WTC11 (cell line): ENCODE data around the gene IGF2BP1. TPM values are rescaled to one million over a fixed set of nuclear protein-coding genes. Genes with fewer than 3 reads are reported as not detected.

Experiments
- ATAC-seq: fragments of 200-7000 bp; cut with Tn5 transposase; 2 replicates; pipeline ENCODE4 v1.10.0; 2021; ENCODE audit warnings: mild to moderate bottlenecking, moderate library complexity
- CTCF ChIA-PET: fragments of 300-600 bp; sonication (Branson Sonifier 250); formaldehyde crosslinking; loops from one replicate; lab custom pipeline; 2021; ENCODE audit warnings: antibody characterized with exemption; lab: Charles Lee
- POLR2A ChIA-PET: fragments of 350-600 bp; sonication (Branson Sonifier 250); formaldehyde crosslinking; loops from one replicate; lab custom pipeline; 2021; ENCODE audit warnings: antibody characterized with exemption; lab: Charles Lee
- DNase-seq: peaks from one replicate; pipeline ENCODE4 v3.0.0; 2021; ENCODE audit warnings: low spot score
- H3K27ac Mint-ChIP-seq: 2 replicates; pipeline ENCODE4 v1.8.0; 2021; ENCODE audit warnings: mixed read lengths
- H3K27me3 Mint-ChIP-seq: 2 replicates; pipeline ENCODE4 v1.8.0; 2021; ENCODE audit warnings: low read depth, mild to moderate bottlenecking, moderate library complexity, mixed read lengths
- H3K36me3 Mint-ChIP-seq: 2 replicates; pipeline ENCODE4 v1.8.0; 2021; ENCODE audit warnings: mixed read lengths
- H3K4me1 Mint-ChIP-seq: 2 replicates; pipeline ENCODE4 v1.8.0; 2022; ENCODE audit warnings: mixed read lengths
- H3K4me3 Mint-ChIP-seq: 2 replicates; pipeline ENCODE4 v1.8.0; 2021; ENCODE audit warnings: mild to moderate bottlenecking, moderate library complexity, mixed read lengths
- H3K9me3 Mint-ChIP-seq: 2 replicates; pipeline ENCODE4 v1.8.0; 2021; ENCODE audit warnings: mixed read lengths
- ATF3 ChIP-seq: sonication (generic); formaldehyde crosslinking; conservative IDR thresholded peaks from 2 replicates; pipeline ENCODE4 v1.8.1; 2022; ENCODE audit warnings: mild to moderate bottlenecking, missing genetic modification reagents
- CREB1 ChIP-seq: sonication (generic); formaldehyde crosslinking; IDR thresholded peaks from 2 replicates; pipeline ENCODE4 v1.8.0; 2023; ENCODE audit warnings: mild to moderate bottlenecking, missing genetic modification reagents
- CREM ChIP-seq: sonication (generic); formaldehyde crosslinking; IDR thresholded peaks from 2 replicates; pipeline ENCODE4 v1.8.1; 2022; ENCODE audit warnings: mild to moderate bottlenecking, missing genetic modification reagents, moderate library complexity
- ELF4 ChIP-seq: sonication (generic); formaldehyde crosslinking; IDR thresholded peaks from 2 replicates; pipeline ENCODE4 v1.8.1; 2022; ENCODE audit warnings: low read depth, mild to moderate bottlenecking, moderate library complexity, missing genetic modification reagents
- FOXJ3 ChIP-seq: sonication (generic); formaldehyde crosslinking; IDR thresholded peaks from 2 replicates; pipeline ENCODE4 v1.9.0; 2021; ENCODE audit warnings: missing genetic modification reagents, mild to moderate bottlenecking, borderline replicate concordance
- FOXK1 ChIP-seq: sonication (generic); formaldehyde crosslinking; IDR thresholded peaks from 2 replicates; pipeline ENCODE4 v1.8.0; 2022; ENCODE audit warnings: mild to moderate bottlenecking, moderate library complexity, missing genetic modification reagents
- GABPB1 ChIP-seq: sonication (generic); formaldehyde crosslinking; IDR thresholded peaks from 2 replicates; pipeline ENCODE4 v1.8.1; 2023; ENCODE audit warnings: mild to moderate bottlenecking, missing genetic modification reagents
- GTF2I ChIP-seq: fragments of 250-450 bp; sonication (Bioruptor Pico); conservative IDR thresholded peaks from 2 replicates; pipeline ENCODE4 v1.4.0; 2021; ENCODE audit warnings: mild to moderate bottlenecking
- IRF2 ChIP-seq: sonication (generic); formaldehyde crosslinking; IDR thresholded peaks from 2 replicates; pipeline ENCODE4 v1.8.0; 2022; ENCODE audit warnings: low read depth, missing genetic modification reagents, borderline replicate concordance
- MXD4 ChIP-seq: fragments of 250-450 bp; sonication (Bioruptor Pico); IDR thresholded peaks from 2 replicates; pipeline ENCODE4 v1.8.0; 2021; ENCODE audit warnings: mild to moderate bottlenecking, moderate library complexity, borderline replicate concordance
- NFYB ChIP-seq: sonication (generic); formaldehyde crosslinking; conservative IDR thresholded peaks from 2 replicates; pipeline ENCODE4 v1.8.0; 2022; ENCODE audit warnings: low read depth, missing genetic modification reagents
- NR1H2 ChIP-seq: sonication (generic); formaldehyde crosslinking; IDR thresholded peaks from 2 replicates; pipeline ENCODE4 v1.9.0; 2021; ENCODE audit warnings: mild to moderate bottlenecking, moderate library complexity, missing genetic modification reagents
- OVOL2 ChIP-seq: fragments of 250-450 bp; sonication (Bioruptor Pico); IDR thresholded peaks from 2 replicates; pipeline ENCODE4 v1.9.0; 2021; ENCODE audit warnings: mild to moderate bottlenecking, borderline replicate concordance
- PREB ChIP-seq: sonication (generic); formaldehyde crosslinking; IDR thresholded peaks from 2 replicates; pipeline ENCODE4 v1.8.1; 2022; ENCODE audit warnings: mild to moderate bottlenecking, missing genetic modification reagents, moderate library complexity, borderline replicate concordance
- SOX15 ChIP-seq: fragments of 250-450 bp; sonication (Bioruptor Pico); IDR thresholded peaks from 2 replicates; pipeline ENCODE4 v1.9.0; 2021; ENCODE audit warnings: mild to moderate bottlenecking
- SP1 ChIP-seq: sonication (generic); formaldehyde crosslinking; conservative IDR thresholded peaks from 2 replicates; pipeline ENCODE4 v1.8.1; 2022; ENCODE audit warnings: missing genetic modification reagents
- TCF7 ChIP-seq: sonication (generic); formaldehyde crosslinking; IDR thresholded peaks from 2 replicates; pipeline ENCODE4 v1.8.0; 2022; ENCODE audit warnings: mild to moderate bottlenecking, low read depth, missing genetic modification reagents, moderate library complexity
- TEAD1 ChIP-seq: sonication (generic); formaldehyde crosslinking; IDR thresholded peaks from 2 replicates; pipeline ENCODE4 v1.8.0; 2022; ENCODE audit warnings: mild to moderate bottlenecking, missing genetic modification reagents
- ZNF121 ChIP-seq: sonication (generic); formaldehyde crosslinking; IDR thresholded peaks from 2 replicates; pipeline ENCODE4 v1.8.0; 2023; ENCODE audit warnings: missing genetic modification reagents
- ZNF232 ChIP-seq: sonication (generic); formaldehyde crosslinking; IDR thresholded peaks from 2 replicates; pipeline ENCODE4 v1.8.0; 2022; ENCODE audit warnings: mild to moderate bottlenecking, missing genetic modification reagents
- ZNF396 ChIP-seq: fragments of 250-450 bp; sonication (Bioruptor Pico); IDR thresholded peaks from 2 replicates; pipeline ENCODE4 v1.8.0; 2021; ENCODE audit warnings: mild to moderate bottlenecking, moderate library complexity, borderline replicate concordance
- ZNF416 ChIP-seq: fragments of 250-450 bp; sonication (Bioruptor Pico); IDR thresholded peaks from 2 replicates; pipeline ENCODE4 v1.9.0; 2021; ENCODE audit warnings: mild to moderate bottlenecking, inconsistent platforms
- ZNF512 ChIP-seq: sonication (generic); formaldehyde crosslinking; IDR thresholded peaks from 2 replicates; pipeline ENCODE4 v1.8.1; 2022; ENCODE audit warnings: missing genetic modification reagents, borderline replicate concordance
- ZNF671 ChIP-seq: fragments of 250-450 bp; sonication (Bioruptor Pico); IDR thresholded peaks from 2 replicates; pipeline ENCODE4 v1.8.0; 2021; ENCODE audit warnings: mild to moderate bottlenecking
- total RNA-seq: library from RNA; stranded (reverse); gene quantifications from 3 replicates; pipeline ENCODE4 v1.2.3, GENCODE V29; 2021
- TF ChIP-seq, protein P1 (sequence below): sonication (generic); formaldehyde crosslinking; IDR thresholded peaks from 2 replicates; pipeline ENCODE4 v1.8.0; 2022; ENCODE audit warnings: mild to moderate bottlenecking, missing genetic modification reagents
- TF ChIP-seq, protein P2 (sequence below): sonication (generic); formaldehyde crosslinking; IDR thresholded peaks from 2 replicates; pipeline ENCODE4 v1.8.0; 2022; ENCODE audit warnings: mild to moderate bottlenecking, missing genetic modification reagents

IGF2BP1 gene
- total RNA-seq, 1 experiment from 2014 or later = 392 TPM

- TF ChIP-seq, protein P1, sequence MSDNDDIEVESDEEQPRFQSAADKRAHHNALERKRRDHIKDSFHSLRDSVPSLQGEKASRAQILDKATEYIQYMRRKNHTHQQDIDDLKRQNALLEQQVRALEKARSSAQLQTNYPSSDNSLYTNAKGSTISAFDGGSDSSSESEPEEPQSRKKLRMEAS (CRISPR knock-in tag) = no peak
- TF ChIP-seq ZNF512 (CRISPR knock-in tag) (no peak), GABPB1 (no peak), CREB1 (CRISPR knock-in tag) (no peak), FOXK1 (no peak)
Observed at GRCh38 chr17:49050611-49051010, 53.4 kb downstream of the IGF2BP1 start (continued).

GRCh38 chr17:49051269-49051668 is 54.1 kb downstream of the IGF2BP1 start:
- peaks cover 64% of the 10 kb centered on the region for H3K36me3 Mint-ChIP-seq
- H3K9me3 Mint-ChIP-seq = no peaks in the 10 kb centered on the region
- no peaks in the 10 kb centered on the region for H3K27me3 Mint-ChIP-seq
- POLR2A ChIA-PET = interaction anchor here (1.5 kb wide), 1 partner anchor 15 kb away, joined by 5 read pairs; no protein-coding TSS in a partner anchor
- peak; percentile 28; the same call in 1 of the 2 replicates for ATAC-seq
- TF ChIP-seq TCF7 (CRISPR knock-in tag) (no peak), ELF4 (CRISPR knock-in tag) (no peak), NR1H2 (CRISPR knock-in tag) (no peak), MXD4 (no peak), IRF2 (no peak), ATF3 (CRISPR knock-in tag) (no peak), PREB (CRISPR knock-in tag) (no peak), ZNF671 (no peak), NFYB (CRISPR knock-in tag) (no peak), GABPB1 (no peak), SOX15 (CRISPR knock-in tag) (no peak)
- TF ChIP-seq, protein P2, sequence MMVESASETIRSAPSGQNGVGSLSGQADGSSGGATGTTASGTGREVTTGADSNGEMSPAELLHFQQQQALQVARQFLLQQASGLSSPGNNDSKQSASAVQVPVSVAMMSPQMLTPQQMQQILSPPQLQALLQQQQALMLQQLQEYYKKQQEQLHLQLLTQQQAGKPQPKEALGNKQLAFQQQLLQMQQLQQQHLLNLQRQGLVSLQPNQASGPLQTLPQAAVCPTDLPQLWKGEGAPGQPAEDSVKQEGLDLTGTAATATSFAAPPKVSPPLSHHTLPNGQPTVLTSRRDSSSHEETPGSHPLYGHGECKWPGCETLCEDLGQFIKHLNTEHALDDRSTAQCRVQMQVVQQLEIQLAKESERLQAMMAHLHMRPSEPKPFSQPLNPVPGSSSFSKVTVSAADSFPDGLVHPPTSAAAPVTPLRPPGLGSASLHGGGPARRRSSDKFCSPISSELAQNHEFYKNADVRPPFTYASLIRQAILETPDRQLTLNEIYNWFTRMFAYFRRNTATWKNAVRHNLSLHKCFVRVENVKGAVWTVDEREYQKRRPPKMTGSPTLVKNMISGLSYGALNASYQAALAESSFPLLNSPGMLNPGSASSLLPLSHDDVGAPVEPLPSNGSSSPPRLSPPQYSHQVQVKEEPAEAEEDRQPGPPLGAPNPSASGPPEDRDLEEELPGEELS (CRISPR knock-in tag) = no peak
- DNase-seq = no peak
- no peak overlapping the region for H3K27ac Mint-ChIP-seq
- no peak overlapping the region for H3K4me3 Mint-ChIP-seq
- H3K4me1 Mint-ChIP-seq = peaks cover 44% of the 10 kb centered on the region
- CTCF ChIA-PET = interaction anchor here (1.0 to 3.7 kb wide), 3 partner anchors 15 to 139 kb away, joined by 3 to 26 read pairs (median 4); no protein-coding TSS in a partner anchor

DNA sequence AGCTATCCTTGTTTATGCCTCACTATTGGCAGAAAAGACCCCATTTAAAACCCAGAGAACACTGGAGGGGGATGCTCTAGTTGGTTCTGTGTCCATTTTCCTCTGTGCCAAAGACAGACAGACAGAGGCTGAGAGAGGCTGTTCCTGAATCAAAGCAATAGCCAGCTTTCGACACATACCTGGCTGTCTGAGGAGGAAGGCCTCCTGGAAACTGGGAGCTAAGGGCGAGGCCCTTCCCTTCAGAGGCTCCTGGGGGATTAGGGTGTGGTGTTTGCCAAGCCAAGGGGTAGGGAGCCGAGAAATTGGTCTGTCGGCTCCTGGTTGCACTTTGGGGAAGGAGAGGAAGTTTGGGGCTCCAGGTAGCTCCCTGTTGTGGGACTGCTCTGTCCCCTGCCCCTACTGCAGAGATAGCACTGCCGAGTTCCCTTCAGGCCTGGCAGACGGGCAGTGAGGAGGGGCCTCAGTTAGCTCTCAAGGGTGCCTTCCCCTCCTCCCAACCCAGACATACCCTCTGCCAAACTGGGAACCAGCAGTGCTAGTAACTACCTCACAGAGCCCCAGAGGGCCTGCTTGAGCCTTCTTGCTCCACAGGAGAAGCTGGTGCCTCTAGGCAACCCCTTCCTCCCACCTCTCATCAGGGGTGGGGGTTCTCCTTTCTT is 56.1 kb downstream of the IGF2BP1 start:
- TF ChIP-seq ZNF512 (CRISPR knock-in tag) (no peak), ZNF396 (CRISPR knock-in tag) (no peak), ZNF232 (CRISPR knock-in tag) (no peak), SP1 (CRISPR knock-in tag) (no peak), ZNF121 (CRISPR knock-in tag) (no peak), TEAD1 (CRISPR knock-in tag) (no peak), ZNF416 (CRISPR knock-in tag) (no peak), GTF2I (no peak), CREM (CRISPR knock-in tag) (no peak), OVOL2 (no peak), FOXJ3 (no peak)
- TF ChIP-seq, protein P1 (CRISPR knock-in tag) = no peak
- peaks cover 44% of the 10 kb centered on the region for H3K4me1 Mint-ChIP-seq
- no peaks in the 10 kb centered on the region for H3K27me3 Mint-ChIP-seq
- peak; percentile 53 for ATAC-seq
- POLR2A ChIA-PET = interaction anchor here (0.6 to 1.7 kb wide), 5 partner anchors 14 to 156 kb away, joined by 3 to 7 read pairs (median 3); partner anchors contain the start of gene SNF8
- peak; percentile 26 for DNase-seq
- peak overlapping the region; percentile 91 for H3K27ac Mint-ChIP-seq
- CTCF ChIA-PET = interaction anchor here (1.1 to 3.7 kb wide), 8 partner anchors 17 to 237 kb away, joined by 3 to 26 read pairs (median 5); no protein-coding TSS in a partner anchor
- peaks cover 49% of the 10 kb centered on the region for H3K36me3 Mint-ChIP-seq
- 0 out of 2 replicates have a peak overlapping the region, but pooled peaks have one; percentile 19 for H3K4me3 Mint-ChIP-seq
- H3K9me3 Mint-ChIP-seq = no peaks in the 10 kb centered on the region
